ENCODE measurements around the gene ADORA3. TPM values are rescaled to one million over a fixed set of nuclear protein-coding genes. Genes with fewer than 3 reads are reported as not detected.
A peak's percentile ranks its signal among the peaks of the same experiment; 100 is the strongest.

ADORA3 gene
- total RNA-seq, 2 donors from 2014 or later, result 1.2 to 1.3 TPM

DNA sequence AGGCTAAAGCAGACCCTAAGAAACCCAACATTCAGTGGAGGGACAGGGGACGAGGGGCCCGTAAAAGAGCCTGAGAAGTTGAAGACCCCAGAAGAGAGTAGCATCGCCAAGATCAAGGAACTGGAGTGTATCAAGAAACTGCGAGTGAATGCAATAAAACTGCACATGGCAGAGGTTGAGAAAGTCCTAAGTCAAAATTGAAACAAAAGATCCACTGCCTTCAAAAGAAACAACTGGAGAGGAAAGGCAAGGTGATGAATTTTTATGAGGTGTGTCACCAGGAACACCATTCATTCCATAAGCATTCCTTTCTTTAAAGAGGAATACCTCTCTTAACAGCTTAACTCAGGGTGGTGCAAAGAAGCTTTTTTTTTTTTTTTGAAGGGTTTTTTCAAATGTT is 38.3 kb upstream of the ADORA3 start:
- Histone ChIP-seq H3K4me3 (no peak overlapping the region), H3K4me1 (no peaks in the 10 kb centered on the region), H3K9me3 (no peaks in the 10 kb centered on the region), H3K27ac (no peak overlapping the region), H3K36me3 (no peaks in the 10 kb centered on the region), H3K9ac (ENCODE audit: low read depth in 2 of 2, low read length in 2 of 2) (no peak overlapping the region), H3K27me3 (no peaks in the 10 kb centered on the region)
- TF ChIP-seq CTCF (IDR thresholded peaks at IDR 0.05), result no peak
- DNase-seq, result no peak
- intact Hi-C loops (cut with DNase I), result no loop called here

GRCh38 chr1:111540928-111541327 is 37.5 kb upstream of the ADORA3 start:
- H3K4me3 ChIP-seq, result no peak overlapping the region
- no peaks in the 10 kb centered on the region for H3K27me3 ChIP-seq
- intact Hi-C loops (cut with DNase I), result no loop called here
- DNase-seq, result no peak
- no peak overlapping the region for H3K9ac ChIP-seq (ENCODE audit: low read depth in 2 of 2, low read length in 2 of 2)
- no peaks in the 10 kb centered on the region for H3K36me3 ChIP-seq
- H3K4me1 ChIP-seq, result no peaks in the 10 kb centered on the region
- TF ChIP-seq CTCF (IDR thresholded peaks at IDR 0.05), result no peak
- H3K9me3 ChIP-seq, result no peaks in the 10 kb centered on the region
- no peak overlapping the region for H3K27ac ChIP-seq

DNA sequence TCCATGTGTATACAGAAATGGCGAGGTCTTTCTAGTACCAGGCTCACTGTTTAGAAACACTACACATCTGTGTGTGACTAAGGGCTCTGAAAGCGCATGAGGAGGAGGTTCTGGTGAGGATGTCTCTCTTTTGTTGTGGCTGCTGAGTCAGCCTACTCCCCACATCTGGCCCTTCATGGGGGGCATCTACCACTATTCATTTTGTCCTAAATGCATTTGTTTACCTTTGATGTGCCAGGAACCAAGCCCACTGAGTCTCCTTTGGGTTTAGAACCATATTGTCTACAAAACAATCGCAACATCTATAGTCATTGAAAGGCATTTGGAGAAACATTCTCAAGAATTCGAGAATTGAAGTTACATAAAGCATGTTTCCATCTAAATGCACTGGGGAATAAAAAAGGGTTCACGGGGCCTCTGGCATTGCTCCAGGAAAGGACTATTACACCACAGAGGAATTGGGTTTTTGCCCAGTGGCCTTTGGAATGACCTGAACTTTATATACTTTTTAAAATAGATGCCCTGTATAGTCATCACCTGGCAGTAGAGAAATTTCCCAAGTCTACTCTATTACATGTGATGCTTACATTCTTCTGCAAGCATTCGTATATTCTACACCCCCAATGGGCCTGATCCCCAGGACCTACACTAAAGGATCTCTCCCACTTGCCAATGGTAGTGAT is 35.1 kb upstream of the ADORA3 start:
- H3K4me1 ChIP-seq, result no peaks in the 10 kb centered on the region

GRCh38 chr1:111535256-111536191 is 32.1 kb upstream of the ADORA3 start:
- intact Hi-C loops (cut with DNase I), result no loop called here
- H3K9me3 ChIP-seq, result no peaks in the 10 kb centered on the region
- H3K36me3 ChIP-seq, result no peaks in the 10 kb centered on the region
- no peaks in the 10 kb centered on the region for H3K27me3 ChIP-seq
- H3K4me1 ChIP-seq, result no peaks in the 10 kb centered on the region
- no peak overlapping the region for H3K27ac ChIP-seq
- no peak overlapping the region for H3K4me3 ChIP-seq
- no peak for DNase-seq
- no peak for TF ChIP-seq CTCF (IDR thresholded peaks at IDR 0.05)
- H3K9ac ChIP-seq (ENCODE audit: low read depth in 2 of 2, low read length in 2 of 2), result no peak overlapping the region

More for the DNA sequence above, 35.1 kb upstream of the ADORA3 start:
- TF ChIP-seq CTCF (IDR thresholded peaks at IDR 0.05), result no peak
- Histone ChIP-seq H3K9ac (ENCODE audit: low read depth in 2 of 2, low read length in 2 of 2) (no peak overlapping the region), H3K36me3 (no peaks in the 10 kb centered on the region), H3K9me3 (no peaks in the 10 kb centered on the region), H3K27ac (no peak overlapping the region), H3K27me3 (no peaks in the 10 kb centered on the region), H3K4me3 (no peak overlapping the region)
- intact Hi-C loops (cut with DNase I), result no loop called here
- peak; percentile 47 for DNase-seq

- intact Hi-C loops (cut with DNase I), result no loop called here
- Histone ChIP-seq H3K27ac (no peak overlapping the region), H3K9ac (ENCODE audit: low read depth in 2 of 2, low read length in 2 of 2) (no peak overlapping the region), H3K36me3 (no peaks in the 10 kb centered on the region), H3K4me1 (no peaks in the 10 kb centered on the region), H3K27me3 (no peaks in the 10 kb centered on the region), H3K9me3 (no peaks in the 10 kb centered on the region), H3K4me3 (no peak overlapping the region)
- TF ChIP-seq CTCF (IDR thresholded peaks at IDR 0.05), result no peak
- DNase-seq, result no peak
These were observed 16.6 kb upstream of the ADORA3 start for GRCh38 chr1:111520053-111520452.

Measured in colonic mucosa (tissue), 4 donors.